Smooth muscle cell (in vitro differentiated cells): Measurements from ENCODE around the gene YWHAQ. TPM values are rescaled to one million over a fixed set of nuclear protein-coding genes. Genes with fewer than 3 reads are reported as not detected.

ENCODE experiments used
- DNase-seq: peaks from one replicate; lab custom pipeline; 2025; ENCODE audit not compliant: unreplicated experiment; lab: John Stamatoyannopoulos, UW
- H2AFZ ChIP-seq: fragments of 200-600 bp; sonication (generic); 2 replicates; pipeline ENCODE4 v1.6.0; 2016; ENCODE audit warnings: antibody characterized with exemption, low read depth, mild to moderate bottlenecking
- H3F3A ChIP-seq: fragments of 200-600 bp; sonication (generic); 2 replicates; pipeline ENCODE4 v1.6.0; 2017; ENCODE audit warnings: antibody characterized with exemption, low read depth
- H3K27ac ChIP-seq: fragments of 200-600 bp; sonication (generic); 2 replicates; pipeline ENCODE4 v1.5.1; 2016; ENCODE audit warnings: low read depth, mild to moderate bottlenecking
- H3K27me3 ChIP-seq: fragments of 200-600 bp; sonication (generic); 2 replicates; pipeline ENCODE4 v1.6.1; 2016; ENCODE audit warnings: low read depth, mild to moderate bottlenecking
- H3K36me3 ChIP-seq: fragments of 200-600 bp; sonication (generic); 2 replicates; pipeline ENCODE4 v1.5.1; 2016; ENCODE audit warnings: low read depth
- H3K4me1 ChIP-seq: fragments of 200-600 bp; sonication (generic); 2 replicates; pipeline ENCODE4 v1.5.1; 2016; ENCODE audit warnings: low read depth
- H3K4me2 ChIP-seq: fragments of 200-600 bp; sonication (generic); 2 replicates; pipeline ENCODE4 v1.6.0; 2016; ENCODE audit warnings: mild to moderate bottlenecking
- H3K4me3 ChIP-seq: fragments of 200-600 bp; sonication (generic); 2 replicates; pipeline ENCODE4 v1.5.1; 2016; ENCODE audit warnings: mild to moderate bottlenecking
- H3K79me2 ChIP-seq: fragments of 200-600 bp; sonication (generic); 2 replicates; pipeline ENCODE4 v1.6.0; 2016; ENCODE audit warnings: low read depth, mild to moderate bottlenecking
- H3K9ac ChIP-seq: fragments of 200-600 bp; sonication (generic); 2 replicates; pipeline ENCODE4 v1.6.0; 2016; ENCODE audit warnings: low read depth
- H3K9me3 ChIP-seq: fragments of 200-600 bp; sonication (generic); replicated peaks from 2 replicates; pipeline ENCODE4 v1.5.1; 2016; ENCODE audit warnings: low read depth
- H4K20me1 ChIP-seq: fragments of 200-600 bp; sonication (generic); 2 replicates; pipeline ENCODE4 v1.6.0; 2016; ENCODE audit warnings: low read depth
- WGBS: methylation state at CpG from one replicate; pipeline ENCODE4 v1.1.7; 2016; ENCODE audit warnings: low lambda C conversion rate; 5-methylcytosine and 5-hydroxymethylcytosine counted together
- polyA plus RNA-seq: library from polyadenylated mRNA; unstranded; fragments of >200 nt; fragmentation: Nextera tagmentation; extraction: Ambion mirVana; gene quantifications from 2 replicates; pipeline ENCODE4 v1.2.1, GENCODE V29; 2016
- total RNA-seq: library from RNA; depleted of rRNA; stranded (reverse); fragments of >200 nt; gene quantifications from 2 replicates; pipeline ENCODE4 v1.2.3, GENCODE V29; 2014
- TF ChIP-seq, protein P1 (sequence below): fragments of 200-600 bp; sonication (generic); IDR thresholded peaks from 2 replicates; pipeline ENCODE4 v1.5.1; 2017; ENCODE audit warnings: borderline replicate concordance, mild to moderate bottlenecking, antibody characterized with exemption; ENCODE audit not compliant: insufficient read depth, poor library complexity, severe bottlenecking

The YWHAQ gene
- total and polyA plus RNA-seq, 2 experiments from 2014 or later = 300 to 417 TPM

DNA sequence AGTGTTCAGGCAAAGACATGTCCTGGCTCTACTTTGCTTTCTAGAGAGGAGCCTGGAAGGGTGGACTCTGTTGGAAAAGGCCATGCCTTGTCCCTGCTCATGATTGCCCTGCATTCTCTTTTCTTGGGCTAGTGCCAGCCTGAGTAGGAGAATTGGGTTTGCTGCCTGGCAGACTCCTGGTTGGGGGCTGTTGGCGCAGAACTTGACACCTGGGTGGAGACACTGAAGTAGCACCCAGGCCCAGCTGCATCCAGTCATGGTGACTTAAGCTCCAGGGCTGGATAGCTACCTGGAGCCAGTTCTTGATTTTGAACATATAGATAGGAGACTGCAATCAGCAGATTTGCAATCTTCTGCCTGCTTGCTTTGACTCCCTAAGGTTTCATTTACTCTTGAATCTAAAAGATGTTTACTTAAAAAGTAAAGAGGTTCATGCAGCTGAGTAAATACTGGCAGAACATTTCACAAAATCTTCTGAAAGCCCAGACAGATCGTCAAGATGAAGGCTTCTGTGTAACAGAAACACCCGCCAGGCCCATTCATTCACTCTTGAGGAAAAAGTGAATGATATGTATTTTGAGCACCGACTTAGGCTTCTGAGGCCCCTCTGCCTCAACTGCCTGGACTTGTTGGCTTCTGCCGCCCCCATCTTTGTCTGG is 38.0 kb upstream of the YWHAQ start:
- H3K27me3 ChIP-seq = peaks cover 10% of the 10 kb centered on the region
- H3K36me3 ChIP-seq = no peaks in the 10 kb centered on the region
- H3K79me2 ChIP-seq = no peaks in the 10 kb centered on the region
- H3K4me1 ChIP-seq = no peaks in the 10 kb centered on the region
- H4K20me1 ChIP-seq = no peaks in the 10 kb centered on the region
- no peak overlapping the region for H3K4me3 ChIP-seq
- no peak overlapping the region for H3K27ac ChIP-seq
- H3F3A ChIP-seq = no peaks in the 10 kb centered on the region
- H2AFZ ChIP-seq = no peak overlapping the region
- WGBS = 82% methylated on average over 5 of the region's 5 CpGs
- TF ChIP-seq, protein P1, sequence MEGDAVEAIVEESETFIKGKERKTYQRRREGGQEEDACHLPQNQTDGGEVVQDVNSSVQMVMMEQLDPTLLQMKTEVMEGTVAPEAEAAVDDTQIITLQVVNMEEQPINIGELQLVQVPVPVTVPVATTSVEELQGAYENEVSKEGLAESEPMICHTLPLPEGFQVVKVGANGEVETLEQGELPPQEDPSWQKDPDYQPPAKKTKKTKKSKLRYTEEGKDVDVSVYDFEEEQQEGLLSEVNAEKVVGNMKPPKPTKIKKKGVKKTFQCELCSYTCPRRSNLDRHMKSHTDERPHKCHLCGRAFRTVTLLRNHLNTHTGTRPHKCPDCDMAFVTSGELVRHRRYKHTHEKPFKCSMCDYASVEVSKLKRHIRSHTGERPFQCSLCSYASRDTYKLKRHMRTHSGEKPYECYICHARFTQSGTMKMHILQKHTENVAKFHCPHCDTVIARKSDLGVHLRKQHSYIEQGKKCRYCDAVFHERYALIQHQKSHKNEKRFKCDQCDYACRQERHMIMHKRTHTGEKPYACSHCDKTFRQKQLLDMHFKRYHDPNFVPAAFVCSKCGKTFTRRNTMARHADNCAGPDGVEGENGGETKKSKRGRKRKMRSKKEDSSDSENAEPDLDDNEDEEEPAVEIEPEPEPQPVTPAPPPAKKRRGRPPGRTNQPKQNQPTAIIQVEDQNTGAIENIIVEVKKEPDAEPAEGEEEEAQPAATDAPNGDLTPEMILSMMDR = no peak
- H3K9me3 ChIP-seq = no peaks in the 10 kb centered on the region
- H3K9ac ChIP-seq = no peak overlapping the region
- H3K4me2 ChIP-seq = no peak overlapping the region
- DNase-seq = no peak

DNA sequence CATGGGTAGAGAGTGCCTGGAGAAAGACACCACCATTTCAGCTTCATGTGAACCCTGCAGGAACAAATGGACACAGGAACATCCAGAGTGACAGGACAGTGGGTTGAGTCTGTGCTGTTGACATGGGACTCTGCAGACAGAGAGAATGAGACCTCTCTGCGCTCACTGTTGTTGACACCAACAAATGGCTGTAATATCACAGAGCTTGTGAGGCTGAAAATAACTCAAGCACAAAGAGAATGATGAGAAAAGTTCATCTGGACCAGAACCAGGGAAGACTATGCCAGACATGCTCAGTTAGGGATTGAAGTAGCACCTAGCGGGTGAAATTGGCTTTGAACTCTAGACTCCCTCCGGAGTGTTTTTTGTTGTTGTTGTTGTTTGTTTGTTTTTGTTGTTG is 37.0 kb upstream of the YWHAQ start:
- Histone ChIP-seq H3K9ac (no peak overlapping the region), H3K4me1 (no peaks in the 10 kb centered on the region), H3K27ac (no peak overlapping the region), H3K9me3 (no peaks in the 10 kb centered on the region), H3K4me2 (no peak overlapping the region), H3K4me3 (no peak overlapping the region), H2AFZ (no peak overlapping the region), H3K36me3 (no peaks in the 10 kb centered on the region), H3F3A (no peaks in the 10 kb centered on the region), H3K79me2 (no peaks in the 10 kb centered on the region), H3K27me3 (peaks cover 10% of the 10 kb centered on the region), H4K20me1 (no peaks in the 10 kb centered on the region)
- no peak for DNase-seq
- 97% methylated on average over 3 of the region's 3 CpGs for WGBS
- TF ChIP-seq, protein P1 = no peak

DNA sequence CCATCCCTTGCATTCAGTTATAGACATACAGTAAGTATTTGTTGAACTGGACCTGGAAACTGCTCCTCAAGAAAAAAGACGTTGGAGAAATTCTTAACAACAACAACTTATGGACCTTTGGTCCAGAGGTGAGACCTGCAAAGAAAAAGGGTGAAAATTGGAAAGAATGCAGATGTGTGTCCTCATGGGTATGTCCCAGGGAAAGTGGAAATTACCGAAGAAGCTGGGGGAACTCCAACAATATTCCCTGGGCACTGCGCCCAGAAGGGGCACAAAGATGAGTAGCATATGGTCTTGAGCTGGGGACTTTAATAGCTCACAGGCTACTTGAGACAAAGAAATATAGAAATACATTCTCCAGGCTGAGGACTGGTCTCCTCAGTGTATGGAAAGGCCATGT is 35.5 kb upstream of the YWHAQ start:
- no peak overlapping the region for H3K4me3 ChIP-seq
- H4K20me1 ChIP-seq = no peaks in the 10 kb centered on the region
- no peaks in the 10 kb centered on the region for H3K79me2 ChIP-seq
- WGBS = 84% methylated on average over 3 of the region's 3 CpGs
- no peaks in the 10 kb centered on the region for H3K36me3 ChIP-seq
- no peaks in the 10 kb centered on the region for H3K4me1 ChIP-seq
- TF ChIP-seq, protein P1 = no peak
- no peak overlapping the region for H3K9ac ChIP-seq
- no peak overlapping the region for H3K27ac ChIP-seq
- DNase-seq = no peak
- peaks cover 10% of the 10 kb centered on the region for H3K27me3 ChIP-seq
- no peaks in the 10 kb centered on the region for H3K9me3 ChIP-seq
- no peak overlapping the region for H3K4me2 ChIP-seq
- no peak overlapping the region for H2AFZ ChIP-seq
- no peaks in the 10 kb centered on the region for H3F3A ChIP-seq

DNA sequence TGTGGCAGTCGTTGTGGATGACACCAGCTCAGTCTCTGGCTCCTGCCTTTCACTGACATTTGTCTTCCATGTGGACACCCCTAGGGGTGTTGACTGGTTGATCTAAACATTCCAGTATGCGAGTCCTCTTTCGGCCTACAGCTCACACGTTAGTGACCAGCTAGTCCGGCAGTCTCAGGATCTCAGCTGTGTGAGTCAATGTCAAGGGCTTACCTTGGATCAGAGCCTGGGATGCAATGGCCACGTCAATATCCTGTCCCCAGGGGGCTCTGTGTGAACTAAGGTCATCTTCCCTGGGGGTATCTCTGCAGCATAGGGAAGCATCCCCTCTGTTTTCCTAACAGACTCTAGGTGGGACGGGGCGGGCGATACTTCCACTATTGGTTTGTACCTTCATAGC is 35.1 kb upstream of the YWHAQ start:
- Histone ChIP-seq H2AFZ (no peak overlapping the region), H3K79me2 (no peaks in the 10 kb centered on the region), H3K9ac (no peak overlapping the region), H3K9me3 (no peaks in the 10 kb centered on the region), H3K27me3 (peaks cover 10% of the 10 kb centered on the region), H4K20me1 (no peaks in the 10 kb centered on the region), H3K4me2 (no peak overlapping the region), H3K27ac (no peak overlapping the region), H3K4me1 (no peaks in the 10 kb centered on the region), H3K36me3 (no peaks in the 10 kb centered on the region), H3K4me3 (no peak overlapping the region), H3F3A (no peaks in the 10 kb centered on the region)
- WGBS = 71% methylated on average over 9 of the region's 9 CpGs
- DNase-seq = no peak
- TF ChIP-seq, protein P1 = no peak
